Heart left ventricle (tissue), 13 donors: ENCODE measurements around the gene GPR50.

Experiments
- POLR2A ChIP-seq, 2 donors: fragments of 450-650 bp; IDR thresholded peaks; one replicate each; pipeline ENCODE4 v1.6.1; 2017; ENCODE audit warnings: antibody characterized with exemption in 2 of 2, mild to moderate bottlenecking in 2 of 2, moderate library complexity in 2 of 2
- TF ChIP-seq, protein P1 (sequence below), 12 donors: fragments of 200-600 bp; sonication (generic) in 4 of 12; IDR thresholded peaks; one replicate each; pipeline versions ENCODE4 v1.5.0 to v1.8.0; 2018 to 2022; ENCODE audit warnings: antibody characterized with exemption in 12 of 12, mild to moderate bottlenecking in 5 of 12
- donor health status: ischemic (EF 13 %, LVEDD 7.1; RV severe dilation, severe dysfunction).
- donor health status: DM: no; HTN: yes; CAD: no.
- donor health status: DM: no; HTN: no; CAD: no.
- donor health status: ischemic (EF 25% LVEDD 6.9; RV normal size, moderate dysfunction).
- donor health status: ischemic (EF 25% LVEDD 5.7; RV mildly dilated, moderate dysfunction).
- donor health status: ischemic (EF 35%, LVEDD 5.7; RV mildly dilated, moderate dysfunction).
- donor health status: nonischemic (EF 11% LVEDD 7.7; RV severe dilation, severe dysfunction).
- donor health status: DM: yes; HTN: yes; CAD: no.
- donor health status: PGD.
- donor health status: ischemic (EF 29% LVEDD 5.4; RV normal size, mild dysfunction).
- donor health status: nonischemic (EF 23%, LVEDD 6.1; RV moderate dilation, normal function).

GRCh38 chrX:151181088-151181487 lies 4.7 kb downstream of the GPR50 start:
- TF ChIP-seq, protein P1, sequence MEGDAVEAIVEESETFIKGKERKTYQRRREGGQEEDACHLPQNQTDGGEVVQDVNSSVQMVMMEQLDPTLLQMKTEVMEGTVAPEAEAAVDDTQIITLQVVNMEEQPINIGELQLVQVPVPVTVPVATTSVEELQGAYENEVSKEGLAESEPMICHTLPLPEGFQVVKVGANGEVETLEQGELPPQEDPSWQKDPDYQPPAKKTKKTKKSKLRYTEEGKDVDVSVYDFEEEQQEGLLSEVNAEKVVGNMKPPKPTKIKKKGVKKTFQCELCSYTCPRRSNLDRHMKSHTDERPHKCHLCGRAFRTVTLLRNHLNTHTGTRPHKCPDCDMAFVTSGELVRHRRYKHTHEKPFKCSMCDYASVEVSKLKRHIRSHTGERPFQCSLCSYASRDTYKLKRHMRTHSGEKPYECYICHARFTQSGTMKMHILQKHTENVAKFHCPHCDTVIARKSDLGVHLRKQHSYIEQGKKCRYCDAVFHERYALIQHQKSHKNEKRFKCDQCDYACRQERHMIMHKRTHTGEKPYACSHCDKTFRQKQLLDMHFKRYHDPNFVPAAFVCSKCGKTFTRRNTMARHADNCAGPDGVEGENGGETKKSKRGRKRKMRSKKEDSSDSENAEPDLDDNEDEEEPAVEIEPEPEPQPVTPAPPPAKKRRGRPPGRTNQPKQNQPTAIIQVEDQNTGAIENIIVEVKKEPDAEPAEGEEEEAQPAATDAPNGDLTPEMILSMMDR (IDR thresholded peaks at IDR 0.05) = no peak
- TF ChIP-seq POLR2A (IDR thresholded peaks at IDR 0.05) = no peak
